Esophagus mucosa (tissue), 1 donor: ENCODE measurements around the gene FAS. TPM values are rescaled to one million over a fixed set of nuclear protein-coding genes. Genes with fewer than 3 reads are reported as not detected.

Source experiments
- ATAC-seq: fragments of 200-7000 bp; cut with Tn5 transposase; one replicate; pipeline ENCODE4 v1.9.1; 2020
- total RNA-seq: library from RNA; stranded (reverse); gene quantifications from one replicate; pipeline ENCODE4 v1.2.4, GENCODE V29; 2023
- donor health status: DM: yes; HTN: yes; CAD: no.

FAS gene
- total RNA-seq, result 12.2 TPM

DNA sequence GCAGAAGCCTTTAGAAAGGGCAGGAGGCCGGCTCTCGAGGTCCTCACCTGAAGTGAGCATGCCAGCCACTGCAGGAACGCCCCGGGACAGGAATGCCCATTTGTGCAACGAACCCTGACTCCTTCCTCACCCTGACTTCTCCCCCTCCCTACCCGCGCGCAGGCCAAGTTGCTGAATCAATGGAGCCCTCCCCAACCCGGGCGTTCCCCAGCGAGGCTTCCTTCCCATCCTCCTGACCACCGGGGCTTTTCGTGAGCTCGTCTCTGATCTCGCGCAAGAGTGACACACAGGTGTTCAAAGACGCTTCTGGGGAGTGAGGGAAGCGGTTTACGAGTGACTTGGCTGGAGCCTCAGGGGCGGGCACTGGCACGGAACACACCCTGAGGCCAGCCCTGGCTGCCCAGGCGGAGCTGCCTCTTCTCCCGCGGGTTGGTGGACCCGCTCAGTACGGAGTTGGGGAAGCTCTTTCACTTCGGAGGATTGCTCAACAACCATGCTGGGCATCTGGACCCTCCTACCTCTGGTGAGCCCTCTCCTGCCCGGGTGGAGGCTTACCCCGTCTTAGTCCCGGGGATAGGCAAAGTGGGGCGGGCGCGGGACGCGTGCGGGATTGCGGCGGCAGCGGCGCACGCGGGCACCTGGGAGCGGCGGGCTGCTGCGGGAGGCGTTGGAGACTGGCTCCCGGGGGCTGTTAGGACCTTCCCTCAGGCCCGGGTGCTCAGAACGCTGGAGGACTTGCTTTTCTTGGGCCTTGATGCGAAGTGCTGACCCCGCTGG is at the start of gene FAS:
TSS of gene FAS (plus strand) at position 415 of the 777 bp plus-strand sequence. CDS start at position 494, 79 bp downstream.
- ATAC-seq, result peak; percentile 85

DNA sequence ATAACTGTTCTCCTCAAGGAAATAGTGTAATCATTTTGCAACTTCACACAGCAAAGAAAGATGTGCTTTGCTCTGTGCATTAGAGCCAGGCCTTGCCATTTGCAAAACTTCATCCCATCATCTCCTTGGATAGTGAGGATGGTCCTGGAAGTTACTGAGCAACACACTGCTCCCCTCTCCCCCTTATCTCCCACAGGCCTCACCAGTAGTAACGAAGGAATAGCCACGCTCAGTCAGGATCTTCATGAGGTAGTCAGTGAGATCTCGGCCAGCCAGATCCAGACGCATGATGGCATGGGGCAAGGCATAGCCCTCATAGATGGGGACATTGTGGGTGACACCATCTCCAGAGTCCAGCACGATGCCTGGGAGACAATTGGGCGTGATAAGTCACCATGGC is 49.6 kb upstream of the FAS start:
- no peak for ATAC-seq

DNA sequence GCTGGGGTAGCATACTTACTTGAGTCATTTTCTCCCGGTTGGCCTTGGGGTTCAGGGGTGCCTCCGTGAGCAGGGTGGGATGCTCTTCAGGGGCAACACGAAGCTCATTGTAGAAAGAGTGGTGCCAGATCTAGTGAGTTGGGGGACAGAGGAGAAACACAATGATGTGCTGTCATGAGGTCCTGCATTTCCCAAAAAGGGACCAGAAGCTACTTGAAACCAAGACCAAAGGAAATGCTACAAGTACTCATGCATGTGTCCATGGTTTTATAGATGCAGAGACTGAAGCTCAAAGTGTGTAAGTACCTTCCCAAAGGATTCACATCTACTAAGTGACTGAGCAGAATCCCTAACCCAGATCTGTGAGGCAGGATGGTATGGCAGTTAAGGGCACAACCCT is 46.8 kb upstream of the FAS start:
- ATAC-seq, result no peak

DNA sequence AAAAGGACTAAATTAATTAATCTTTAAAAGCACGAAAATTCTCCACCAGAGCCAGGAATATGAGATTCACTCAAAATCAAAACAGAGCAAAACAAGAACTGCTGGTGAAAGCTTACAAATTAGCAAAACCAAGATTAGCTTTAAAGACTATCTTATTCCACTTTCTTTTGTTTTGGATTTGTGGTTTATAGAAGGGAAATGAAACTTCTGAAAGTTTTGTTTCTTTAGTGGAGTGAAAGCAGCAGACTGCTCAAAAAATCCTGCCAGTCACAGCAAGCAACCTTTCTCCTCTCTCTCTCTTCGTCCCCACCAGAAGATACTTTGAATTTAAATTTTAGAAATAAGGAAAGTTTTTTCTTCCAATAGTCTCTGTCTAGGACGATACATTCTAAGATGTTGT is 45.8 kb upstream of the FAS start:
- no peak for ATAC-seq

DNA sequence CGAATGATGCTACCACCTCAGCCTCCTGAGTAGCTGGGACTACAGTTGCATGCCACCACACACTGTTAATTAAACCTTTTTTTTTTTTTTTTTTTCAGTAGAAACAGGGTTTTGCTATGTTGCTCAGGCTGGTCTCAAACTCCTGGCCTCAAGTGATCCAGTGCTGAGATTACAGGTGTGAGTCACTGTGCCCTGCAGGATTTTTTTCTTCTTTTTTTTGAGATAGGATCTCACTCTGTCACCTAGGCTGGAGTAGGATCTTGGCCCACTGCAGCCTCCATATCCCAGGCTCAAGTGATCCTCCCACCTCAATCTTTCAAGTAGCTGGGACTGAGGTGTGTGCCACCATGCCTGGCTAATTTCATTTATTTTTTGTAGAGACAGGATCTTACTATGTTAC is 44.4 kb upstream of the FAS start:
- no peak for ATAC-seq

DNA sequence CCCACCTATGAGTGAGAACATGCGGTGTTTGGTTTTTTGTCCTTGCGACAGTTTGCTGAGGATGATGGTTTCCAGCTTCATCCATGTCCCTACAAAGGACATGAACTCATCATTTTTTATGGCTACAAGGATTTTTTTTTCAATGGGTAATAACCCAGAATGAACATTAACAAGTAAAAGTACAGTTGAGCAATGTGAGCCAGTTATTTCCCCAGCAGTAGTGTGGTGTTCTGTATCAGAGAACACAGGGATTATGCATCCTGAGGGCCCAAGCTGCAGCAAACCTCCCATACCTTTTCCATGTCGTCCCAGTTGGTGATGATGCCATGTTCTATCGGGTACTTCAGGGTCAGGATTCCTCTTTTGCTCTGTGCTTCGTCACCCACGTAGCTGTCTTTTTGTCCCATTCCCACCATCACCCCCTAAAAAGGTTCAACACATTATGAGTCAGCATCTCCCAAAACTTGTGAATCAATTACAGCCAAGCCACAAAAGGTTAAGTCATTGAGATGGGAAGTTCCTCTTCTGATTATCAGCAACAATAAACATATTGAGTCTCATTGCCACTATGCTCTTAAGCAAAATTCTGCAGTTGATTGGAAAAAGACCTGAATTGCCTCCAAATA is 43.5 kb upstream of the FAS start:
- ATAC-seq, result no peak

DNA sequence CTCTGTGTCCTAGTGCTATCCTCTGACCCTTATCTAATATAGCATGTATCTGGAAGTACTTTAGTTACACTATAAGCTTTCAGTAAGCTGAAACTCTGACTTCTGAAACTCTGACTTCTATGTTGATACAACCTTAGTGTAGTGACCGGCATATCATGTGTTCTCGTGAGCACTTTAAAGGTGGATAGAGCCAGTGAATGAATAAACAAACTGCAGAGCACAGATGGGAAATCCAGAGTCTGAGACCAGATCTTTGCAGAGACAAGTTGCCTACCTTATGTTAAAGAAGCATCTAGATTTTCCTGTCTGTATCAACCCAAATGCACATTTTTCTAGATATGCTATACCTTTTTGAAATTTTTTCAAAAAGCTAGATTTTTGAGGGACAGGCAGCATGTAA is 41.5 kb upstream of the FAS start:
- ATAC-seq, result no peak

DNA sequence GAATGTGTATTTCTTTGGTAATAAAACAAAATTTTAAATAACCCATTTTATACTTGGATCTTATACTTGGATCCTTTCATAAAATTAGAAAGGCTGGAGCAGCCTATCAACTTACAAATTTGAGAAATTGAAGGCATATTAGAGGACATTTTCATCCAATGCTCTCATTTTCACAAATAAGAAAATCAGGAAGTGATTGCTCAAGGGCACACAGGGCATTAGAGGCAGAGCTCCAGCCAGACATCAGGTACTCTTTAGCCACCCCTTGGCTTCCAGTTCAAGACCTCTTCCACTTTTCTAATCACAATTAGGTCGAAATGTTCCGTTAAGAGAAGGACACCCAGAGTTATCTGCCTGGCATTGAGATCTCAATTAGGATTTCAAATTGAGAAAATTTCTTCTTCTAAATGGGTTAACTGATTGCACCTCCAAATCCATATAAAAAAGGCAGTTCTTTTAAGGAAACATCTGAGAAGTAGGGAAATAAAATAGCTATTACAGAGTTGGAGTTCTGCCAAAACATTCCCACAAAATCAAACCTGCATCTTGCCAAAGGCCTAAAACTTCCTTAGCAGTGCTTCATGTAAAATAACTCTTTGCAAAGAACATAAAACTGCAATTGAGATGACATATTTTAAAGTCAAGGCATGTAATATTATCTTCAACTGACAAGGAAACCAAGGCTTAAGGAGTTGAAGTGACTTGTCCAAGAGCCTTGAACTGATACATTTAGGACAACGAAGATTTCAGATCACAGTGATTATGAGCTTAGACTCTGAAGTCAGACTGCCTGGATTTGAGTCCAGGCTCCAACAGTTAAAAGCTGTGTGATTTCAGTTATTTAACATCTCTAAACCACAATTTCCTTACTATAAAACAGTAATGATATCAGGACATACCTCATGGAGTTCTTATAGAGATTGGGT is 40.4 kb upstream of the FAS start:
- ATAC-seq, result no peak

DNA sequence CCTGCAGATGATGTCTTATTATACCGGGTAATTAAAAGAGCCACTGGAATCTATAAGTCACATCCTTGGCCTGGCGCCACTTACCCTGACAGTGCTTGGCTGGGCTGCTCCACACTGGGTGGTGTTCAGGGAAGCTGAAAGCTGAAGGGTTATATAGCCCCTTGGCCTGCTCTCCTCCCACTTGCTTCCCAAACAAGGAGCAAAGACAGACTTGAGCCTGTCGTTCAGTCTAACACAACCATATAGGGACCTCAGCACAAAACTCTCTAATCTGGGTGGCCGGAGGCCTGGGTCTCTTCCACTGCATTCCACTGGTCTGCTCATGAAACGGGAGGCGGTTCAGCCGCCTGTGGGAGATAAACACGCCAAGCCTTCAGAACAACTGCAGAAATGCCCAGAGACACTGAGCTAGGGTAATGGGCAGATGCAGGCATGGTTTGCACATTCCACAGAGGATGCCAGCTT is 37.9 kb upstream of the FAS start, which contains the start of gene ACTA2:
TSS of gene ACTA2 (minus strand) at position 127 of the 465 bp plus-strand sequence. CDS start 3,843 bp downstream, outside the sequence.
- no peak for ATAC-seq

DNA sequence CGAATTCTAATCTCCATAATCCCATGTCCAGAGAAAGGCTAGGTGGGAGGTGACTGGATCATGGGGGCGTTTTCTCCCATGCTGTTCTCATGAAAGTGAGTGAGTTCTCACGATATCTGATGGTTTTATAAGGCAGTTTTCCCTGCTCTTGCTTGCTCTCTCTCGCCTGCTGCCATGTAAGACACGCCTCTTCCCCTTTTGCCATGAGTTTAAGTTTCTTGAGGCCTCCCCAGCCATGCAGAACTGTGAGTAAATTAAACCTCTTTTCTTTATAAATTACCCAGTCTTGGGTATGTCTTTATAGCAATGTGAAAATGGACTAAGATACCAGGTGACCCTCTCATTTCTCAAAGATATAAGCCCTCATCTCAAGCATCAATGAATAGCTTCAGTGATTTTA is 36.9 kb upstream of the FAS start:
- no peak for ATAC-seq

DNA sequence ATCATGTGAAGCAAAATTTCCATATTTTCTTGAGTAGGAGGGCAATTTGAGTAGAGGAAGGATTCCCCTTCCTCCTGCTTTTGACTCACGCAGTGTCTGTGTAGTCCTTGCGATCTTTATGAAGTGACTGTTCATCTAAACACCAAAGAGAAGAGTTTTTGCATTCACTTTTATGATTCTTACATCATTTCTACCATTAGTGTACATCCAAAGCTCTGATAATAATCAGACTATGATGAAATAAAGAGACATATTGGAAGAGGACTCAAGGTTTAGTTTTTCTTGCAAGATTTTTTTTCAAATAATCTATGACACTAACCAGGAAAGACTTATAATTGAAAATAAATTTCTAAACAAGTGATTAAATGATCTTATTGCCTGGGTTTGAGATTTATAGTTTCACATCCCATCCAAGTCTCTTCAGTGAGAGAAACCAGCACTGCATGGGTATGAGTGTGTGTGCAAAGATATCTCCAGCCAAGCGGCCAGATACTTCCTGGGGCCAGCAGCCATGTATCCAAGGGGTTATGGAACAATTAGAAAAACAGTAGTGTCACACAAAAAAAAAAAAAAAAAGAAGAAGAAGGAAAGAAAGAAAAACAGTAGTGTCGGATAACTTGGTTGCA is 36.0 kb upstream of the FAS start:
- no peak for ATAC-seq

DNA sequence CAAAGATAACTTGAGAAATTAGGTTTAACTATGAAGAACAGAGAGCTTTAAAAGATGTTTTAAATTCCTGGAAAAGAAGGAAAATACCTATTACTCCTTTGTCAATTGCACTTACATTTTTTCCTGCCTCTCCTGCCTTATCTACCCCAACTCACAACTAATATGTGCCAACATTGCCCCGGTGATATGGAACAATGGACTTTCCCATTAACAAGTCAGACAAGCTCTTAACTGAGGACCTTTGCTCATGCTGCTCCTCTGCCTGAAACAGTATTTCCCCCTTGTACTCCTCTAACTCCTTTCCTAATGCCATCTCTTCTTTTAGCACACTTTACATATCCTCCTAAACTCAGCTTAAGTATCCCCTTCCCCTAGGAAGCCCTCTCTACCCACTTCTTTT is 33.2 kb upstream of the FAS start:
- no peak for ATAC-seq

DNA sequence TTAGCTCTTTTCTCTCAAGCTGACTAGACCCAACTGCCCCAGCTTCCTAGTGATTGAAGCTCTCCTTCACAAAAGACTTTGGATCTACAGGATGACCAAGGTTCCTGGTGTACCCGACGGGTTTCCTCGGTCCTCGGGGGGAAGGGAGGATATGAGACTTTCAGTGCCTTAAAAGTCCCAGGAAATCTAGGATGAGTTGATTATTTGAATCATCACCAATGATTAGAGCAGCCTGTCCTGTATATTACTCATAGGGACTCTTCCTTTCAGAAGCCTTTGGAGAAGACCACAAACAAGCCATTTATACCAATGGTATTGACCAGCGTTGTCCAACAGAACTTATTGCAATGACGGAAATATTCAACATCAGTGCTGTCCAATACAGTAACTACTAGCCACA is 31.9 kb upstream of the FAS start:
- no peak for ATAC-seq

DNA sequence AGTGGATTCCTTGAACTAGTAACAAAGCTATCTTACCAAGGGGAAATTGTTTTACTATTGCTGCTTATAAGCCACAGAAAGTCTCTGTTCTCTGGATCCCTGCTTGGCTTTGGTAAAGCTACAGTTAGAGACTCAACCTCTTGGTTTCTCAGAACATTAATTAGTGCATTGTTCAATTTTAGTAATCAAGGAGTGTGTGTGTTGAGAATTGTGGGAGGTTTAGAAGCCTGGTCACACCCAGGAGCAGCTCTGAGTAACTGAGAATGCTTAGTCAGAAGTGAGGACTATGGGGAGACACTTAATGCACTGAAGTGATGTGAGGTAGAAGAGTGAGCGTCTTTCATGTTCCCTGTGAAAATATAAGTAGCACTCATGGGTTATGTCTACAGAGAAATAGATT is 29.8 kb upstream of the FAS start:
- peak; percentile 71 for ATAC-seq

DNA sequence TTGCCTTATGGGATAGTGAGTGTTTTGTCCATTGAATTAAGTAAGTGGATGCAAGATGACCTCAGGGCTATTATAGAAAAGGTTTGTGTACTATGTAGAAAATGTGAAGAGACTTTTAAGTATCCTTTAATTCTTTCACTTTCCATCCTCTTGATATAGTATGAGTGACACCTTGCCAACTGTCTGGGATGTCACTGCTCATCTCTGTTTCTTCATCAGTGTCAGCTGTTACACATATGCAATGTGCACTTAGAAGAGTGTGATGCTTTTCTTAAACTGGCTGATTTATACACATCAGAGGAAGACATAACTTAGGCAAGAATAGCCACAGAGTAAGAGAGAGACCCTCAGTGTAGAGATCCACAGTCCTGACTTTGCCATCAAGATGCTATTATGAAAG is 29.3 kb upstream of the FAS start:
- no peak for ATAC-seq

DNA sequence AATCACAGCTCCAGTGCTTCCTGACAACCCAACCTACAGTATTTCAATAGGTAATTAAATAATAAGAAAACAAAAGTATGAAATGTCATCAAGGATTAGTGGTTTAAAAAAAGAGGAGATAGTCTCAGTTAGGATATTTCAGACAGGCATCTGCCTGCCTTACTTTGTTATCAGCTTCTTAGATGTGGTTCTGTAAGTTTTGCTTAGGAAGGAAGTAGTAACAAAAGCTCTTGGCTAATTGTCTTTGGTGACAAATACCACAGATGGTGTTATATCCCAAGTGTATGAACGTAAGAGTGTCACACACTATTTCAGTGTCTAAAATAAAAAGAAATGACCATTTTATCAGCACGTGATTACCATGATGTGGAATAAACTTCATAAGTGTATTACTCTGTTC is 28.3 kb upstream of the FAS start:
- no peak for ATAC-seq

DNA sequence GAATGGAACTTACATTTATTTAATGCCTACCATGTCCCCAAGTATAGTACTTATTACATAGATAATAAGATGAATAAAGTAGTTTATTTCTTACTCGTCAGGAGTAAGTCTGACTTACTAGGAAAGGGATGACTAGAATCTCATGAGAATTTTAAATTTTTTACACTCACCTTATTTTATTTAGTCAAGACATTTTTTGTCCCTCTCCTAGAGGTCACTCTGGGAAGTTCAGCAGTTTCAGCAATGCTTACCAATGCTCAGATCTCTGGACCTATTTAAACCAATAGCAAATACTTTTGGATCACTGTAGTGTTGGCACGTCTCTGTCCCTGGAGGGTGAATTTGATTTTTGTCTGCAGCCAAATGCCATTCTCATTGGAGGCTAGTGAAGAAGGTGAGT is 27.3 kb upstream of the FAS start:
- no peak for ATAC-seq

DNA sequence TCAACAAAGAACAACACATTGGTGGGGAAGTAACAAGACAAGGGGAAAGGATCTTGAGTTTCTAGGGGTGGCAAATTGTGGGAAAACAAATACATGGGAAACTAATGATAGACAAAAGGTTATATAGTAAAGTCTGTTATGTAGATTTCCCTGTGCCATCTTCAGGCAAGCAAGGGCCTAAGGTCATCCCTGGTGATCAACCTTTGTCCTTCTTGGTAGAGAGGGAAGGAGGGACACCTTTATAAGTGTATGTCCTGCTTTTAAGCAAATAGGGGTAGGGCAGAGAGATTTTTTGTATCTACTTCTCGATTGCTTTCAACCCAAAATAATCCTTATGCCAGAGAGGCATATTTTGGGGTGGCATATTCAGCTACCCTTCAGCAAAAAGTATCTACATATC is 26.2 kb upstream of the FAS start:
- no peak for ATAC-seq

DNA sequence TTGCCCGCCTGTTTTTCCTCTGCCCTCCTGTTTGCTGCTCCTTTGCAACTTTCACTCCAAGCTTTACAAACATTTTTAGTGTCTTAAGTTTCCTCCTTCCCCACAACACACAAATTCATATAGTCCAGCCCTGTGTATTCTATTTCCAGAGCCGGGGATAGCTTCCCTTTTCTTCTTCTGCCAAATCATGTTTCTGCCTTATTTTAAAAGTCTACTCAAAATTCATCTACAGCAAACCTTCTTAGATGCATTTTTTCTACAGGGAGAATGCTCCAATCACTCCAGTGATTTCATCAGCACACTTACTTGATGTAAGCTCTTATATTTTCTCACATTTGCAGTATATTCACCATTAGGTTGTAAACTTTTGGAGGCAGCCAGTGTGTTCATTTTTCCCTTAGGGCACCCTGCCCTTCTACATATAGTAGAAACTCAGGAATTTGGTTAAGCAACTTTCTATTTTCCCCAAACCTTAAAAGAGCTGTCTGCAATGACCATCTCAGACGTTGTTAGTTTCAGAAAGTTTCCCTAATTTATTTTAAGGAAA is 25.7 kb upstream of the FAS start:
- no peak for ATAC-seq

DNA sequence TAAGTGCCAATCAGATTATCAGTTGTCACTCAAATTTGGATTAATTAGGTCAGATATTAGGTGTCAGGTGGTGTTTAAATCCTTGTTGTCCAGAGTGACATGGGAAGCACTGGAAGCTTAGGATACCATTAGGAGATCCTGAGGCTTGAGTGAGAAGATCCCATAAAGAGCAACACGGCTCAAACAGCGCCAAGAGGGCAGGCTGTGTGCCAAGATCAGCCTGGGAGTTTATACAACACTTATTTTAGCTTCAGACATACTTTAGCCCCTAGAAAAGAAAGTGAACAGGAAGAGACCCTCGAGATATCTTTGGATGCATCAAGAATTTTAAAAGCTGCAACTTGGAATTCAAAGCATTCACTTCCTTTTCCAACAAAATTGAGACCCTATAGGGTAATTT is 23.8 kb upstream of the FAS start:
- ATAC-seq, result no peak

DNA sequence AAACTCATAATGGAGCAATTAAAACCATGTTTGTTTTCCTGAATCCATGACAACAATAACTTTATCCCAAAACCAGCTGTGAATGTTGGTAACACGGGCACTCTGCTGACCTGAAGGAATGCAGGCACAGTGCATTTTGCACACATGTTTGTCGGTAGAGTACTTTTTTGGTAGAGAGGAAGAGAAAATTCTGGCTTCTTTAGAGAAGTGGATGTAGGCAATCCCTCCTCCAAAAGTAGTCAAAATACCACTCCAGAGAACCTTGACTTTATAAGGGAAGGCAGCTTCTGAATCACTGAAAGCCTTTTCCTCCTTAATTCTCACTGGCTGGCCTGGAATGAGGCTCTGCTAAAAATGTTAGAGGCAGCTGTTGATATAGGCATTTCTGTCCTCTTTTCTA is 22.2 kb upstream of the FAS start:
- ATAC-seq, result no peak
